Measurements from ENCODE around the gene EMC9. TPM values are rescaled to one million over a fixed set of nuclear protein-coding genes. Genes with fewer than 3 reads are reported as not detected.

The EMC9 gene
- total RNA-seq, 3 donors from 2014 or later: 13.4 to 19.0 (median 16.5) TPM

- Histone ChIP-seq H3K27me3 (no peaks in the 10 kb centered on the region), H3K27ac (no peak overlapping the region), H3K9me3 (no peaks in the 10 kb centered on the region), H3K4me3 (no peak overlapping the region), H3K36me3 (peaks cover 3% of the 10 kb centered on the region), H3K4me1 (no peaks in the 10 kb centered on the region)
- intact Hi-C loops (cut with DNase I; ENCODE audit: low total_unique reads): no loop called here
- DNase-seq (ENCODE audit: low spot score in 2 of 2): no peak
- no peak for TF ChIP-seq POLR2A (IDR thresholded peaks at IDR 0.05)
- no peak for TF ChIP-seq CTCF (IDR thresholded peaks at IDR 0.05)
- TF ChIP-seq POLR2AphosphoS5 (IDR thresholded peaks at IDR 0.05): no peak
Measured at GRCh38 chr14:24176599-24176998, 35.2 kb upstream of the EMC9 start.

GRCh38 chr14:24172871-24173281 is 31.5 kb upstream of the EMC9 start:
- no peaks in the 10 kb centered on the region for H3K27me3 ChIP-seq
- H3K4me1 ChIP-seq: no peaks in the 10 kb centered on the region
- H3K4me3 ChIP-seq: no peak overlapping the region
- H3K27ac ChIP-seq: no peak overlapping the region
- DNase-seq (ENCODE audit: low spot score in 2 of 2): no peak
- TF ChIP-seq POLR2A (IDR thresholded peaks at IDR 0.05): no peak
- TF ChIP-seq POLR2AphosphoS5 (IDR thresholded peaks at IDR 0.05): no peak
- no peak for TF ChIP-seq CTCF (IDR thresholded peaks at IDR 0.05)
- H3K36me3 ChIP-seq: peaks cover 3% of the 10 kb centered on the region
- no peaks in the 10 kb centered on the region for H3K9me3 ChIP-seq
- intact Hi-C loops (cut with DNase I; ENCODE audit: low total_unique reads): no loop called here

- no peak for DNase-seq (ENCODE audit: low spot score in 2 of 2)
- Histone ChIP-seq H3K36me3 (peaks cover 3% of the 10 kb centered on the region), H3K9me3 (no peaks in the 10 kb centered on the region), H3K4me1 (no peaks in the 10 kb centered on the region), H3K4me3 (peak overlapping the region in 2 of 3 donors; percentile 15 to 19), H3K27ac (no peak overlapping the region), H3K27me3 (no peaks in the 10 kb centered on the region)
- TF ChIP-seq POLR2AphosphoS5 (IDR thresholded peaks at IDR 0.05) (no peak), POLR2A (IDR thresholded peaks at IDR 0.05) (no peak), CTCF (IDR thresholded peaks at IDR 0.05) (no peak)
- intact Hi-C loops (cut with DNase I; ENCODE audit: low total_unique reads): no loop called here
Measured at GRCh38 chr14:24172261-24172860, 31.0 kb upstream of the EMC9 start.

GRCh38 chr14:24171422-24172260 is 30.2 kb upstream of the EMC9 start, which contains the start of gene REC8:
Gene REC8 (plus strand): TSS chr14:24172080. CDS start chr14:24172553, 473 bp downstream.
- H3K27ac ChIP-seq: no peak within 1 kb of the TSS
- no peaks in the 10 kb centered on the region for H3K27me3 ChIP-seq
- DNase-seq (ENCODE audit: low spot score in 2 of 2): no peak
- intact Hi-C loops (cut with DNase I; ENCODE audit: low total_unique reads): no loop called here
- no peaks in the 10 kb centered on the region for H3K4me1 ChIP-seq
- H3K4me3 ChIP-seq: peak within 1 kb of the TSS; percentile 1 to 19 (median 15)
- H3K9me3 ChIP-seq: no peaks in the 10 kb centered on the region
- peaks cover 2% of the 10 kb centered on the region for H3K36me3 ChIP-seq
- no peak for TF ChIP-seq POLR2A (IDR thresholded peaks at IDR 0.05)

GRCh38 chr14:24167469-24168114 is 26.2 kb upstream of the EMC9 start:
- intact Hi-C loops (cut with DNase I; ENCODE audit: low total_unique reads): no loop called here
- DNase-seq (ENCODE audit: low spot score in 2 of 2): no peak
- Histone ChIP-seq H3K27ac (no peak overlapping the region), H3K4me1 (peaks cover 0 to 5% of the 10 kb centered on the region in 2 donors), H3K36me3 (no peaks in the 10 kb centered on the region), H3K27me3 (no peaks in the 10 kb centered on the region), H3K4me3 (no peak overlapping the region), H3K9me3 (no peaks in the 10 kb centered on the region)
- TF ChIP-seq CTCF (IDR thresholded peaks at IDR 0.05): no peak
- no peak for TF ChIP-seq POLR2A (IDR thresholded peaks at IDR 0.05)
- TF ChIP-seq POLR2AphosphoS5 (IDR thresholded peaks at IDR 0.05): no peak
